ENCODE data around the gene NKAIN2.
"Not testable (repeated sequence)": the region's sequence is repeated elsewhere in the genome, so short reads cannot be mapped to it uniquely, and the experiment has no call there.

NKAIN2 gene

GRCh38 chr6:124535299-124535698 lies 731.6 kb downstream of the NKAIN2 start:
- DNase-seq: no peak

DNA sequence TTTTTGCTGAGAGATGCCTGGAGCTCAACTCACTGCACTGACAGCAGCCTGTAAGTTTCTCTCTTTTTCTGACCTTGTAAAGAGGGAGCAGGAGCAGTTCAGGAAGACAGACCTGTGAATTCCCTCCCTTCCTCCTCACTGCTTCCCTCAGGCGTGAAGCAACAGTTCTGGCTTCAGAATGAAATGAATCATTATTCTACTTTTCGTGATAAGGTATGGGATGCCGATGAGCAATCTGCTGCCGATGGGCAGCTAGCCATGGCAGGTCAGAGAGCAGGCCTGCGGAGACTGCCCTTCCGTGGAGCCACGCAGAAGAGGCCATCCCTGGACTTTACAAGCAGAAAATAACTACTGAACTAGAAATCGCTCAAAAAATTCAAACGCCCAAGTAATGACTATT lies 732.1 kb downstream of the NKAIN2 start:
- DNase-seq: no peak

- DNase-seq: no peak
These were observed 732.6 kb downstream of the NKAIN2 start for GRCh38 chr6:124536157-124536841.

DNA sequence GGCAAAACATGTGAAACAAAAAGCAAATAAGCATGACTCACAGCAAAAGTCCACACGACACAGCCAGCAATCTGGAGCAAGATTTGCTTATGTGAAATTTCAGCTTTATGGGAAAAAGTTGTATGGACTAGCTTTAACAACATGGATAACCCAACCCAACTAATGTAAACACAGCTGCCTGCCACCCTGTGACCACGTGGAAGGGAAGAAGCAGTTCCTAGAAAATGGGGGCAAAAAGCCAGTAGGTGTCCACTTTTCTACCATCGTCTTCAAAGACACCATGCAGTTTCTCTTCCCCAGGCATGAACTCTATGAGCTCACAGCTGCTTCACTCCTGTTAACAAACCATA lies 733.2 kb downstream of the NKAIN2 start:
- no peak for DNase-seq

DNA sequence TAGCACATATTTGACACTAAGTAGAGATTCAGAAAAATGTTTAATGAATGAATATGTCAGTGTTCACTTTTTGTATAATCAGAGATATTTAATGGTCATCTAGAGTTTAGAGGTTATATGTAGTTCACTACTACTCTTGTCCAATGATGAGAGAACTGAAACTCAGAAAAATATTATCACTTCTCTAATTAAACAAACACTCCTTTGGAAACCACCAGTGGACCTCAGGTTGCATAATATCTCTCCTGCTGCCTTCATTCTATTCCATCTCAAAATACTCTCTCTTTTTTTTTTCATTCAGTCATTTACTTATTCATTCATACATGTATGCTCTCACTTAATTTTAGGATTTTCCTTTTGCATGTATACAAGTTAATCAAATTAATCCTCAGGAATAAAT lies 735.4 kb downstream of the NKAIN2 start:
- no peak for DNase-seq

GRCh38 chr6:124541573-124541972 lies 737.9 kb downstream of the NKAIN2 start:
- DNase-seq: no peak

DNA sequence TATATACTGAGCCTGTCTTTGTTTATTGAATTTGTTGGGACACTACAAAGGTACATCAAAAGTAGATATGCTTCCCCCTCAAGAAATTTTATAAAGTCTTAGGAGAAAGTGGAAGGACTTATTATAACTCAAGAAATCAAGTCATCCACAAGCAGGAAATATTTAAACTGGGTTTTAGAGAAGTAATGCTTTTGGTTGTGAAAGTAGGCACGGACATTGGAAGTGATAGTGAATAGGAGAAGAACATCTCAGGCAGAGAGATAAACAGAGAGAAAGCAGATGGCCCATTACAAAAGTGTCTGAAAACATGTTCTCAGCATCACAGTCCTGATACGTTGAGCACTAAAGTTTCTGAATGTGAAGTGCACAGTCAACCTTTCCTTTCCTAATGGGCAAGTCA lies 742.9 kb downstream of the NKAIN2 start:
- no peak for DNase-seq

- no peak for DNase-seq
These were observed 748.1 kb downstream of the NKAIN2 start for GRCh38 chr6:124551711-124552233.

DNA sequence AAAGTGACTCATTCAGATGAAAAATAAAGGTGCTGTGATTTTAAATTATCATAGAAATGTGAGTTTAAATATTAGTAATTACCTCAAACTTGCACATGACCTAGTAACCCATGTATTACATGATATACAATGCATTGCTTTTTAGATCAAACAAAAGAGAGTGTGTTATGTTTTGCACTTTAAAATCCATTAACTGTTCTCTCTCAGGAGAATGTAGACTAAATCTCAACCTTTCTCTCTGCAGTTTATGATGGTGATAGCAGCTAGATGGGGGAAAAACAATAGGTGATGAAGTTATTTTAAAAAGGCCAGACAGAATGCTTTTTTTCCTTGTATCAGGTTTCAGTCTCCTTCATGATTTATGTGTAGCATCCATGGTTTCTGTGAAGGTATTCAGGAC lies 754.2 kb downstream of the NKAIN2 start:
- no peak for DNase-seq

GRCh38 chr6:124560078-124560477 lies 756.4 kb downstream of the NKAIN2 start:
- DNase-seq: not testable (repeated sequence)

- no peak for DNase-seq
These were observed 757.4 kb downstream of the NKAIN2 start for GRCh38 chr6:124560873-124561567.

DNA sequence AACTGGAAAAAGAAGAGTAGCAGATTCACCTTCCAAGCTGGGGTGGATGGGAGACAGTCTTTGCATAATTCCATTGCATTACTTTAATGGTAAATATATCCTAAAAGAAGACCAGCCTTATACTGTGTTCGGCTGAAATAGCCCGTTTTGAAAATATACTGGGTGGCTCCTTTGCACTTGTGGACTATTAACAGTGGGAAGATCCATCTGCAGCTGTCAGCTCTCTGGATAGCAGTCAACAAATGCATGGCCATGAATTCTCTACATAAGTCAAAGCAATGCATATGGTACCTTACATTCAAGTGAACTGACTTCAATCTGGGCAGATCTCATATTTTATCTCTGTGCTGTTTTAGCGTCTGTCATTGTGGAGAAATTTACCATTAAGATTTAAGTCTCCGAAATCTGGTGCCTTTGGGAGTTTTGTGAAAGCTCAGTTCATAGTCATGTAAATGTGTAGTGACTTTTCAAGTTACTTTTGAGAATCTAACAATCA lies 758.0 kb downstream of the NKAIN2 start:
- DNase-seq: no peak

DNA sequence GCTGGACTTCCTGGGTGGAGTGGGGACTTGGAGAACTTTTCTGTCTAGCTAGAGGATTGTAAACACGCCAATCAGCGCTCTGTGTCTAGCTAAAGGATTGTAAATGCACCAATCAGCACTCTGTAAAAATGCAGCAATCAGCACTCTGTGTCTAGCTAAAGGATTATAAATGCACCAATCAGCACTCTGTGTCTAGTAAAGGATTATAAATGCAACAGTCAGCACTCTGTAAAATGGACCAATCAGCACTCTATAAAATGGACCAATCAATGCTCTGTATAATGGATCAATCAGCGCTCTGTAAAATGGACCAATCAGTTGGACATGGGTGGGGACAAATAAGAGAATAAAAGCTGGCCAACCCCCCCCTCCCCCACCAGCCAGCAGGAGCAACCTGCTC lies 760.5 kb downstream of the NKAIN2 start:
- DNase-seq: not testable (repeated sequence)

DNA sequence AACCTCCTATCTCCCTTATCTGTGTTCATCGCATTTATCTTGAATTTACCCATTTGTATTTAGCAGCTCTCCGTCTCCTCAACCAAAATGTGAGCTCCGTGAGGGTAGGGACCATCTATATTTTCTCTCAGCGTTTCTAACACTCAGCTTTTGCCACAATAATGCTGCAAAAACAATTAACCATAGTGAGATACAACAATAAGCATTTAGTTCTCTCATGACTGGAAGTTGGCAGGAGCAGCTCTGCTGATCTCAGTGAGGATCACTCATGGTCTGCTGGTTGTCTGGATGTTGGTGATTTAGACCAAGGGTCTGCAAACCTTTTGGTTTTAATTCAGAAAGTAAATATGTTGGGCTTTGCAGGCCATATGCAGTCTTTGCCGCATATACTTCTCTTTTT lies 763.7 kb downstream of the NKAIN2 start:
- no peak for DNase-seq

DNA sequence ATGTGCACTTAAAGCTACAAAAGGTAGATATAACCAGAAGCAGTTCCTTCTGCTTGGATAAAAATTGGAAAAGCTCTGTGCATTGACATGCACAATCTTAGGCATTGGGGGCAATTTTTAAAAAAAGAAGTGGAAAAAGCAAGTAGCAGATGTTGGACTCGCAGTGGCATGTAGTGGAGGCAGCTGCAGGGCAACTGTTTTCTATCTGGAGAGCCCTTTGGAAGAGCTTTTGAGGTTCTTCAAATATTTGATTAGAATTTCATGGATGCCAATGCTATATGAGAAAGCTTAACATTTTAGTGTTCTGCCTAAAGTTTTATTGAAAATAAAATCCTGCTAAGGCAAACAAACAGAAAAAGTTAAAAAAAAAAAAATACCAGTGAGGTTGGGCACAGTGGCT lies 770.3 kb downstream of the NKAIN2 start:
- DNase-seq: no peak

- DNase-seq: no peak
These were observed 774.1 kb downstream of the NKAIN2 start for GRCh38 chr6:124577734-124578281.

GRCh38 chr6:124590001-124590400 lies 786.3 kb downstream of the NKAIN2 start:
- DNase-seq: no peak

GRCh38 chr6:124599656-124600055 lies 796.0 kb downstream of the NKAIN2 start:
- no peak for DNase-seq

- no peak for DNase-seq
These were observed 801.1 kb downstream of the NKAIN2 start for GRCh38 chr6:124604719-124605118.

DNA sequence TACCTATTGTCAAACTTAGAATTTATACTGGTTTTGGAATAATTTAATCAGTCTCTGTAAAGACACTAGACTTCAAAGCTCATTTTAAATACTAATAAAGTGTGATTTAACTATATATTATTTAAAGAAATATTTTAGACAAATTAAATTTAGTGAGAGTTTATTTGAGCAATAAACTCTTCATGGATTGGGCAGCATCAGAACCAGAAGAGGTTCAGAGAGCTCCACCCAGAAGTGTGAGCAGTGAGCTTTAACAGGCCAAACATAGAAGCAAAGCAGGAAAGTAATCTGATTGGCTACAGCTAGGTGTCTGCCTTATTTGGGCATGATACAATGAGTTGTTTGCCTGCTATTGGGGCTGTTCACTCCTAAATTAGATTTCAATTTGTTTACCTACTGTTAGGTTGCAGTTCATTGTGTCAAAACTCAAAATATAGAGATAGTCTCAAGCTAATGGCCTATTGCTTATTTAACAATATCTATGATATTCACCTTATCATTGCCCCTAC lies 803.5 kb downstream of the NKAIN2 start:
- no peak for DNase-seq

- no peak for DNase-seq
These were observed 809.4 kb downstream of the NKAIN2 start for GRCh38 chr6:124613031-124613430.

DNA sequence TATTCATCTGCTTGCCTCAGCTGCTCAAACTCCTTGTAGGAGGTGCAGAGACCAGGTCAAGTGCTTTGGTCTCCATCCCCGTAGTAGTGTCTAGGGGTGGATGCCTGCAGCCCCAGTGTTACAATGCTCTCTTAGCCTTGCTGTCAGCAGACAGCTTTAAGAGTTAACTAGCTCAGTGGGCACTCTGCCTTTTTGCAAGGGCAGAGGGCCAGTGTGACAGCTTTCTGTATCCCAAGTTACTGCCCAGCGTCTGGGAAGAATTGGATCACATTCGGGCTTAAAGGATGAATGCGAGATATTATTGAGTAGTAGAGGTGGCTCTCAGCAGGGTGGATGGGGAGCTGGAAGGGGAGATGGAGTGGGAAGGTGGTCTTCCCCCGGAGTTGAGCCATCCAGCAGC lies 818.7 kb downstream of the NKAIN2 start:
- no peak for DNase-seq

DNA sequence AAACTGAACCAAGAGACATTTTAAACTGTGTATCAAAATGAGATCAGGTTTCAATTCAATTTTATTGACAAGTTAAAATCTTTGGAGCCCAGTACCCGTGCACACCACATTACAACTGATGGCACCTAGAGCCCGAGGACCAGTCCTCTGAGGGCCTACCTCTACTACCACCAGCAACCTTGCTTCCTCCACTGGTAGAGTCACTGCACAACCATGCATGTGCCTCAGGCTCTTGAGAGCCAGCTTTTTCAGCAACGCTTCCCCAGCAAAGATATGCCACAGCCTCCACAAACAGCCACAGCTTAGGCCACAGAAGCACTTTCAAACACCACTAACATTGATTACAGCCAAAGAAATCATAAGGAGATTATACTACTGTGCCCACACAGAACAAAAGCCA lies 830.0 kb downstream of the NKAIN2 start:
- DNase-seq: no peak

- no peak for DNase-seq
These were observed 836.8 kb downstream of the NKAIN2 start for GRCh38 chr6:124640432-124640831.
